Fibroblast of peridontal ligament (primary cell): ENCODE results near the gene EFCAB12.
A peak's percentile ranks its signal among the peaks of the same experiment; 100 is the strongest.

ENCODE experiments used
- DNase-seq: peaks from one replicate; pipeline ENCODE4 v3.0.0-alpha.2; 2010; ENCODE audit errors: extremely low read depth

The EFCAB12 gene

DNA sequence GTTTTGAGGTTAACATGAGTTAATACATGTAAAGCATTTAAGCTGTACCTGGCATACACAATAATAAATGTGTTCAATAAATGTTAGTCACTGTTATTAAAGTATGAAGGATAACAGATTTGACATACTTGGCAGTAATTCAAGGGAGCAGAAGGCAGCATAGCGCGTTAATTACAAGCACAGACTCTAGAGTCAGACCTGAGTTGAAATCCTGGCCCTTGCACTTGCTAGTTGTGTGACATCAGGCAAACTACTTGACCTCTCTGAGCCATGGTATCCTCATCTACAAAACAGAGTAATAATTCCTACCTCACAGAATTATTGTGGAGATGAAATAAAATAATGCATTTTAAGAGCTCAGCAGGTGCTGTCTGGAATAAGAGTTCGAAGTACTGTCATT lies 17.0 kb upstream of the EFCAB12 start:
- no peak for DNase-seq

DNA sequence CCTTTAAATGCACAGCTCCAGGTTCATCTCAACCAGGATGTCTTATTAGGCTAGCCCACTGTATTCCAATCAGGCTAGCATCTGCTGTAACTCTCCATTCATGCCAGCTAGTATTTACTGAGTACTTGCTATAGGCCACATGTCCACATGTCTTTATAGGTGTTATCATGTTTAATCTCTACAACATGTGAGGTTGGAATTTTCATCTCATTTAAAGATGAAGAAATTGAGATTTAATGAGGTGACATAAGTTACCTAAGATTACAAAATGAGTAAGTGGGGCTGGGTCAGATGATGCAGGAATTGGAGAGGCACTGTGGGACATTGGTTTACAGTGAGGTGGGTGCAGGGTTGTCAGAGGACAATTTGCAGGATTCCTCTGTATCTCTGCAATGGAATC lies 14.5 kb upstream of the EFCAB12 start:
- no peak for DNase-seq

DNA sequence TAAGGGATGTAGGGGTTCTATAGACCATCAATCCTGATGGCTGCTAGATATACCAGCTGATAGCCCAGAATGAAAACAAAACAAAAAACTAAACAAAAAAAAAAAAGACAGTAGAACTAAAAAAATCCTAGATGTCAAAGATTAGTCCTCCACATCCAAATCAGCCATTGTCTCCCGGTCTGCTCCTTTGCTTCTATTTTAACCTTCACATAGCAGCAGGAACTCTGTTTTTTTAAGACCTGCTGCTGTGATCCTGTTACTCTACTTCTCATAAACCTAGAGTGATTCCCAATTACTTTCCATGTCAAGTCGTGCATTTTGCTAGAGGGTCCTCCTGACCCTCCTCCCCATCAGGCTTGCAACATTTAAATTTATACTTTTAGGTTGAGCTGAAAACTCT lies 14.1 kb upstream of the EFCAB12 start:
- DNase-seq = no peak

DNA sequence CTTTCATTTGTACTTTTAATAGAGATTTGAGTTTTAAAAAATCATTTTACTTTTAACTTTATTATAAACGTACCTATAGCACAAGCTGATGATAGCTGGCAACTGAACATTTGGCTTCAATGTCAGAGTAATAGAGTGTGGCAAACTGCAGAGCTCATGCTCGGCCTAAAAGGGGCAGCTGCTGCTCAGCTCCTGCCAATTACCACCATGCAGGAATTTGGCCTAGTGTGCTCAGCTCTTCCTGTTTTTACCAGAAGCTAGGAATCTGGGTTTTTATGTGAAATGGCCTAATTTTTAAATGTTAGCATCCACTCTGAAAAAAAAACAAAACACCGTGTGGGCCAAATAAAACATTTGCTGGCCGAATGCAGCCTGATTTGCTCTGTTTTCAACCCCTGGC lies 13.3 kb upstream of the EFCAB12 start:
- DNase-seq = peak; percentile 79

DNA sequence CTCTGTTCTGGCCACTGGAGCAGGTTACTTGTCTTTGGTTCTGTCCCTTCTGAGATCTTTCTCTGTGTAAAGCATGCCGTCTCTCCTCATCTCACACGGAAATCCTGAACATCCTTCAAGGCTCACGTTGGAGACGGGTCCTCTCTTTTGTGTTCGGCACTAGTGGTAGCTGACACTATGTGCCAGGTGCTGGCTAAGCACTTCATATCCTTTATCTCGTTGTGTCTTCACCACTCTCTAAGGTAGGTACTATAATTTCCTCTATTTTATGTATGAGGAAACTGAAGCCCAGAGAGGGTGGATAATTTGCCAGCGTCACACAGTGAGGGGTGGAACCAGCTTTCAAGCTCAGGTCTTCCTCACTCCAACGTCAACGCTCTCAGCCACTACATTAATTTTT lies 12.8 kb upstream of the EFCAB12 start:
- no peak for DNase-seq

DNA sequence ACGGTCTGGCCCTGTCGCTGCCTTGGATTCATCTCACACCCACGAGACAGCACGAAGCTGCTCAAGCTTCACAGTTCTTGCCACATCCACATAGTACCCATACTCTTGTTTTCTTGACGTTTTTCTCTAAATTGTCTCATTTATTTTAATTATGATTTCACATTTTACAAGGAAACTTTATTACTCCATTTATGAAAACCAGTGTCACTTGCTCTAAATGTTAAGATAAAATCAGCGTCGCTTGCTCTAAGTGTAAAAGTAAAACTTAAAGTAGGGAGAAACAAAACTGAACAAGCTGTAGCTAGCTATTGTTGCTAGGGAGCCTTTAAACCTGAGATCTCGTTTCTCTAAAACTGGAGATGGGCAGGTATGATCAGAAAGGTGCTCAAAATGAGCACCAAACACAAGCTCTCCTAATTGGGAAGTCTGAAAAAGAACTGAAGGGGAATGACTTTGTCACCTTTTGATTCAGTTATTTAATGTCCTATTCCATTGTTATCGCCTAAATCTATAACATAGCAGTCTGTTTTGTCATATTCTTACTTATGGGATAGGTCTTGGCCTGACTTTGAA lies 12.3 kb upstream of the EFCAB12 start:
- peak; percentile 53 for DNase-seq

DNA sequence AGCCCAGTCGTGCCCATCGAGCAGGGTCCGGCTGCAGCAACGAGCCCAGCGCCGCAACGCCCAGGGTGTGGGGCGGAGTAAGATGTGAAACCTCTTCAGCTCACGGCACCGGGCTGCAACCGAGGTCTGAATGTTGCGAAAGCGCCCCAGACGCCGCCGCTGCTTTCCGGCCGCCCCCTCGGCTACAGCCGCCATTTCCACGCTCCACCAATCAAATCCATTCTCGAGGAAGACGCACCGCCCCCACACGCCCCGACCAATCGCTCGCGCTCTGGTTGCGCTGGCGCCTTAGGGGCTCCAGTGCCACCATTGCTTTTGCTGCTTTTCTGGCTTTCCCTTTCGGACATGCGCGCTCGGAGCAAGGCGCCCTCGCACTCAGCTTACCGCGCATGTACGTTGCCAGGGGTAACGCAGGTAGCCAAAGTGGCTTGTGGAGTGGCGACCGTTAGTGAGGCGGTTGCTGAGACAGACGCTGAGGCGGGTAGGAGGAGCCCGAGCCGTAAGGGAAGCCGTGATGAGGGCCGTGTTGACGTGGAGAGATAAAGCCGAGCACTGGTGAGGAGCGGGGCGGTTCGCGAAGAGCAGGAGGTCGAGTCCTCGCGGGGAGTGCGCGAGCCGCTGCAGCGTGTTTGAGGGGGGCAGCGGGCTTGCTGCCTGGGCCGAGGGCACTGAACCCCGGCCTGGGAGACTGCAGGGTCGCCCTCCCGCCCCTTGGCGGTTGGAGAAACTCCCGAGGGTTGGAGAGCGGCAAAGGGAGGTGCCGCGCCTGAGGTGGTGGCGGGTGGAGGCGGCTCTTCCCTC lies 11.6 kb upstream of the EFCAB12 start, which contains the start of the genes IFT122 and MBD4:
IFT122 (plus strand) TSS at position 408 of the 801 bp plus-strand sequence; CDS start at position 515, 107 bp downstream.
MBD4 (minus strand) TSS at position 132 of the 801 bp plus-strand sequence; CDS start at position 17, 115 bp downstream.
- peak; percentile 99 for DNase-seq

DNA sequence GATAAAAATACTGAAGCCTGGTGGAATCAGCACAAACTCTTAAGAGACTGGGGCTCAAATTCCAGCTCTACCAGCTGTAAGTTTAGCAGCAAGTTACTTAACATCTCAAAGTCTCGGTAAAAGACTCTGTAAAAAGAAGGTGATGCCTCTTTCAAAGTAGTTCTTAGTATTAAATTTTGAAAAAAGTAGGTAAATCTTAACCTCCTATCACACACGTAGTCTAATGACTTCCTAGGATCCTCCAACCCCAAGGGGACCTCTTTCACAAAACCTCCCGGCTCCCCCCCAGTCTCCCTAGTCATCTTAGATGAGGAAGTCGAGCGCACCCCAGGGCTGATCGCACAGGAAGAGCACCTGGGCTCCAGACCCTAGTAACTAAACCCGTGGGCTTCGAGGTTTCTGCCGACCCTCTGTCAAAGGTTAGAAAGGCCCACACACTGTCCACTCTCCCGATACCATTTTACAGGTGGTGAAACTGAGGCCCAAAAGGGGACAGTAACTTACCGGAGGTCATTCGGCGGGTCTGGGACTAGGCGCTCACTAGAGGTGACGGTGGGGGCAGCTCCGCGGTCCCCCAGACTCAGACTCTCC lies 10.9 kb upstream of the EFCAB12 start:
- peak; percentile 50 for DNase-seq

DNA sequence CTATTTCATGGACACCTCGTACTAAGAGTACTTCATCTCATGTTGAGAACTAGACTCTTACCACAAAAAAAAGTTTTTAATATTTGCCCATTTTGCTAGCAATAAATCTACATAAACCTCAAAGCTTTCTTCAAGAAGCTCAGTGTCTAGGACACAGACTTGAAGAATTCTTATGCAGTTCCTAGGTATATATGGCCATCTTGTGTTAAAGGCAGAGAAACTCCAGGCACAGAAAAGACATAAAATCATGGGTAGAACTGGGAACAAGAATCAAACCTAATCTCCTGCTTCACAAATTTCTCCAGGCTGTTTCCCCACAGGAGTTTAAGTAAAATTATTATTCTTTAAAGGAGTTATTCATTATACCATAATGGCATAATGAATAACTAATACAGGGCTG lies 6.9 kb upstream of the EFCAB12 start:
- DNase-seq = no peak

DNA sequence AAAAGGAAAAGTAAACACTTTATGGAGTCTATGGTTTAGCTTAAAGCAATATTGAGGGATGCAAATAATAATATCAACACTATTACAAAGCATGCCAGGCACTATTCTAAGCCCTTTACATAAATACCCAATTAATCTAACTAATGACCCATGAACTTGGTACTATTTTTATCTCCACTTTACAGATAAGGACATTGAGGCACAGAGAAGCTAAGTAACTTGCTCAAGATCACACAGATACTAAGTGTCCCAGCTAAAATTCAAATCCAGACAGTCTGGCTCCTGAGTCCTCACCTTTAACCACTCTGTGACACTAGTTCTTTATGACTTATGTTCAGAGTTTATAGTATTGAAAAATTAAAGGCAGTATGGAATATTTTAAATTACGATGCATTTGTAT lies 5.7 kb upstream of the EFCAB12 start:
- DNase-seq = no peak

DNA sequence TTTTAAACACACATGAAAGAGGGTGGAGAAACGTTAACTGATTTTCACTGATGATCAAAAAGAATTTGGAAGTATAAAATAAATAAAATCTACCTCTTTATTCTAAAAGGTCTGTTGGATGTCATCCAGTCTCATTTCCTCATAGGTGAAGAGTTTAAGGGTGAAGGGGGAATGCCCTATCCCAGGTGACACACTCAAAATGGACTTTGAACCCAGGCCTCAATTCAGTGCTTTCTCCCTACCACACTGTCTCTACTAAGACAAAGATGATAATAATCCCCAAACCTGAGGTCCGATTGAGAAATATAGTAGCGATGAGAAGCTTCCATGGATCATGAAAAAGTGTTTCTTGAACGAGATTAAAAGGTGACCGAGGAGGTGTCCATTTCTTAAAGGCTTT lies 5.1 kb upstream of the EFCAB12 start:
- DNase-seq = no peak

DNA sequence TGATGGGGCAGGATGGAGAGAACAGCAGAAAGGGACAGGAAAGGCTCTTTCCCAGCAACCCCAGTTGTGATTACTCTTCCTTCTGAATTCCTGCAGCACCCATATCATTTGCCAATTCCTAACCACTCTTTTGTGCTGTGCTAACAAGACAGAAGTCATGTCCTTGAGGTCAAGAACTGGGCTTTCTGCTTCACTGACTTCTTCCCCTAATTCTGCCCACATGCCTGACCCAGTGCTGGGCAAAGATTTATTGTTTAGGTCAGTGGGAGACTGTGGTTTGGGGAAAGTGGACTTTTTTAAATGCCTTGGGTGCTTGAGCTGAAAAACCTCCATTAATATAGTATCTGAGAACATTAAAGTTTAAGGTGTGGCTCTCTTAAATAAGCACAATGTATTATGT lies 4.2 kb upstream of the EFCAB12 start:
- DNase-seq = no peak

DNA sequence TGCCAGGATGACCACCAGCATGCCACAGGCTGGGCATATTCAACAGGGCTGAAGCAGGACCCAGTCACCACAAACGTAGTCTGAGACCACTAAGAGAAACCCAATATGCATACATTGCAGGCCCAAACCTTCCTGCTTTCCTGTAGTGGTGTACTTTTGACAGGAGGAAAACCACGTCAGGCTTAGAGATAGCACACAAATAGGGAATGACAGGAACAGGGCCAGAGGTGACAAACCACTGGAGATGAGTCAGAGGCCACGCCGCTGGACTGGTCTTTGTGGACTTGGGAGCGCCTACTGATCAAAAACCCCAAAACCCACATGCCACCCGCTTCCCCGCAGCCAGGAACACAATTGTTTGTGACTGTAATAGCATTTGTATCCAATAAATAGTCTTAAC lies 3.6 kb upstream of the EFCAB12 start:
- DNase-seq = no peak

DNA sequence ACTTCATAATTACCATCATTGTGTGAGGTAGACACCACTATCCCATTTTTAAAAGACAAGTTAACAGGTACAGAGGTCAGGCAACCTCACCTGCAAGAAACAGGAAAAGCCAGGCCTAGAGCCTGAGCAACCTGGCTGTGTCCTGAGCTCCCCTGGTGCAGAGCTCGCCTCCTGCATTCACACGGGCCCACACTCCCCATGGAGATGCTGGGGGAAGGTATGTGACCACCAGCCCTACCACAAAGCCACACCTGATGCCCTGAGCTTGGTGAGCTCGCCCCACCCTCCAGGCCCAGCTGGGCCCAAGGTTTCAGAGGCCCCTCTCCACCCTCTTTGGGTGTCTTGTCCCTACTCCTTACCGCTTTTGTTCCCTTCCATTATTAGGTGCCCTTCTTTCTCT lies 1.2 kb upstream of the EFCAB12 start:
- no peak for DNase-seq

DNA sequence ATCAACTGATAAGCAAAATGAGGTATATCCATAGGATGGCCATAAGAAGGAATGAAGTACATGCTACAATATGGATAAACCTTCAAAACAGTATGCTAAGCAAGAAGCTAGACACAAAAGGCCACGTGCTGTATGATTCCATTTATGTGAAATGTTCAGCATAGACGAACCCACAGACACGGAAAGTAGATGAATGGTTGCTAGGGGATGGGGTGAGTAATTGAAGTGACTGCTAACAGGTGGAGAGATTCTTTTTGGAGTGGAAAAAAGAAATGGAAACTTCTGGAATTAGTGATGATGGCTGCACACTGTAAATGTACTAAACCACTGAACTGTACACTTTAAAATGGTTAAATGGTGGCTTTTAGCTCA lies 630 bp upstream of the EFCAB12 start:
- DNase-seq = no peak

DNA sequence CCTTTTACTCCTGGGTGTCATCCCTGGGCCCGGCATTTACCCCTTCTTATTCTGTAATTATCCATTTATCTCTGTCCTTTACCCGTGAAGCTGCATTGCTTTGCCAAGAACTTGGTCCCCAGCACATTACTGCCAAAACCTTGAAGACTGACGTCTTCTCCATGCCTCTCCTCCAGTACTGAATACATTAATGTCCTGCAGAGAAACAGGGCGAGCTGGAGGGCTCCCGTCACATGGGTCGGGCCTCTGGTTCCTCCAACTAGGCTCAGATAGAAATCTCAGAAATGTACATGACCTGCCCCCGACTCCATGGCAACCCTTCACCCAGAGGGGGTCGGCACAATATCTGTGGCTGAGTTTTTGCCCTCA lies 445 bp downstream of the EFCAB12 start:
- no peak for DNase-seq

DNA sequence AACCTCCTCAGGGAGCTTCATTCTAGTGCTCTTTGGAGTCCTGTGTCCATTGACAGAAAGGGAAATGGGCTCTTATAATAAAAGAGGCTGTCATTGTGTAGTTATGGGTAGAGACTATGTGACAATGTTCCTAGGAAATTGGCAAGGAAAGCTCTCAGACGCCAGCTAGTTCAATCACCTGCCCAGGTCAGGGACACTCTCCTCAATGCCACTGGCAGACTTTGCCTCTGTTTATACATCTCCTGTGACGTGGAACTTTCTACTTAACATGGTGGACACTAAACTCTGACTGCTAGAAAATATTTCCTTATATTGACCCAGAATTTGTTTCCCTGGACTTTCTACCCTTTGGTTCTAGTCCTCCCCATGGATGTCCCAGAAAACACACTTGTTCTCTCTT lies 2.8 kb downstream of the EFCAB12 start:
- no peak for DNase-seq

DNA sequence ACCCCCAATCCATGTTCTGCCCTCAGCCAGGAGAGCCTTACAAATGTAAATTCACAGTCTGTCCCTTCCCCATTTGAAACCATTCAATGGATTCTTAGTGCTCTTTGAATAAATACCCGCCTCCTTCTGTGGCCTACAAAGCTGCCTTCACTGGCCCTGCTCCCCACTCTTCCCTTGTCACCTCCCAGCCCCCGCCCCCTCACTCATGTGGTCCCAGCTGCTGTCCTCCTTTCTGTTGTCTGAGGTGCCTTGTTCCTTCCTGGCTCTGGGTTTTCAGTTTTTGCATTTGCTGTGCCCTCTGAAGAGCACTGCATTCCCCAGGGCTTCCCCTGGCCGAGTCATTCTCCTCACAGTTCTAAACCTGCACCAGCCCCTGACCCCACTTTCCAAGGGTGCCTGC lies 3.2 kb downstream of the EFCAB12 start:
- no peak for DNase-seq

DNA sequence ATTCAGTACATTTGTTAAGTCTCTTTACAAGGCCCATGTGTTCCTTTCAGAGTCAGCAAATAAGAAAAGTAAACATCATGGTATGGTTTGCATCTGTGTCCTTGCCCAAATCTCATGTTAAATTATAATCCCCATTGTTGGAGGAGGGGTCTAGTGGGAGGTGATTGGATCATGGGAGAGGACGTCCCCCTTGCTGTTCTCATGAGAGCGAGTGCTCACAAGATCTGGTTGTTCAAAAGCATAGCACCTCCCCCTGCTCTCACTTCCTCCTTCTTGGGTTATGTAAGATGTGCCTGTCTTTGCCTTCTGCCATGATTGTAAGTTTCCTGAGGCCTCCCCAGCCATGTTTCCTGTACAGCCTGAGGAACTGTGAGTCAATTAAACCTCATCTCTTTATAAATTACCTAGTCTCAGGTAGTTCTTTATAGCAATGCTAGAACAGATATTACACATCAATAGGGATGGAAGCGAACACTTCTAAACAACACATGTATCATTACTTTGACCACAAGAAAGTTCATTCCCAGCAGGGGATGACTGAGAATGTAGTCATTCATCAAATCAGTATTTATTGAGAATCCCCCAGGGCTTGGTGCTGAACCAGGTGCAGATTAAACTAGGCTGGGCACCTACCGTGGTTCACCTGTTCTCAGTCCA lies 4.1 kb downstream of the EFCAB12 start:
- no peak for DNase-seq

DNA sequence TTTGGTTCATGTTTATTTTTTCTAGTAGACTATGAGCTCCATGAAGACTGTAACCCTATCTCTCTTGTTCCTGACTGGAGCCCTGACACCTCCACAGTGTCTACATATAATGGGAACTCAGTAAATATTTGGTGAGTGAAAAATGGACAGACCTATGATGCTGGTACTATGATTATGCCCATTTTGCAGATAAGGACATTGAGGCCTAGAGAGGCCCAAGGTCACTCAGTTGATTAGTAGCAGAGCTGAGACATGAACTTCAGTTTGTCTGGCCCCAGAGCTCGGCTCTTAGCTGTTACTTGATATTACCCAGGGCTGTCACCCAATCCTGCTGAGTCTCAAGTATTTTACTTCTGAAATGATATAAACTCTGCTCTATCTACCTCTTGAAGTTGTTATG lies 5.5 kb downstream of the EFCAB12 start:
- DNase-seq = no peak

DNA sequence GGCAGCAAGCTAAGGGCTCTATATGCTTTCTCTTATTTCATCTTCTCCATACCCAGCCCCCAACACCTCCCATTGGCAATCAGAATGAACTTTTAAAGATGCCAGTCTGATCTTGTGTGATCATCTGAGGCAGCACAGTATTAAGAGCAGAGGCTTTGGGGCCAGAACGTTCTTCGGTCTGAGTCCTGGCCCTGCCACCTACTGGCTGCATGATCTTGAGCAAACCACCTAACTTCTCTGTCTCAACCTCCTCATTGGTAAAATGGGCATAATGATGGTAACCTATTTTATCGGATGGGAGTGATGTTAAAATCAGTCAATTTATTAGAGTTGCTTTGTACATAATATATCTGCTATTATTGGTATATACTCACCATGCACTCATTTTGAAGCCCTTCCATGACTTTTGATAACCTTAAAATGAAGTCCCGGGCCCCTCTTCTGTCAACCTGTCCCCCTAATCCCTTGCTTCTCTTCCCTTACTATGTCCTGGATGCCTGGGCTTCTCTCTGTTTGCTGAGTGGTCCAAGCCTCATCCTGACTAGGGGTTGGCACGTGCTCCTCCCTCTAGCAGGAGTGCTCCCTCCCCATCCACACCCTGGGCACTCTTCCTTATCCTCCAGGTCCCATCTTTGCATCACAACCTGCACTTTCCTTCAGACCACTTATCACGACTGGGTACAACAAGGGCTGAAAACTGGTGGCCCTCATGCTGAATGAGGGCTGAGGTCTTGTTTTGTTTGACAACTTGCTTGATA lies 6.3 kb downstream of the EFCAB12 start:
- no peak for DNase-seq
